ENCODE measurements around the gene NR6A1.

GRCh38 chr9:124675261-124676158 lies 95.6 kb downstream of the NR6A1 start:
- TF ChIP-seq CTCF (conservative IDR thresholded peaks at IDR 0.05; ENCODE audit: low read length) (peak; percentile 61), EZH2phosphoT487 (IDR thresholded peaks at IDR 0.05; ENCODE audit: borderline replicate concordance) (no peak)

Data from Loucy (cell line).